ENCODE measurements around the gene KCNMB2.

KCNMB2 gene

GRCh38 chr3:178568911-178569310 lies 32.7 kb downstream of the KCNMB2 start:
- no peak for DNase-seq
- Histone ChIP-seq H3K36me3 (no peaks in the 10 kb centered on the region), H3K9me3 (no peaks in the 10 kb centered on the region), H3K4me1 (no peaks in the 10 kb centered on the region), H3K27me3 (peaks cover 3% of the 10 kb centered on the region; the same call in 1 of the 2 replicates), H3K4me3 (ENCODE audit: low read depth, low read length) (no peak overlapping the region)
- TF ChIP-seq CTCF (IDR thresholded peaks at IDR 0.05; ENCODE audit: low read depth, low read length) = no peak

GRCh38 chr3:178569826-178570225 lies 33.6 kb downstream of the KCNMB2 start:
- Histone ChIP-seq H3K4me3 (ENCODE audit: low read depth, low read length) (no peak overlapping the region), H3K4me1 (no peaks in the 10 kb centered on the region), H3K27me3 (peaks cover 3% of the 10 kb centered on the region; the same call in 1 of the 2 replicates), H3K9me3 (no peaks in the 10 kb centered on the region), H3K36me3 (no peaks in the 10 kb centered on the region)
- no peak for DNase-seq
- TF ChIP-seq CTCF (IDR thresholded peaks at IDR 0.05; ENCODE audit: low read depth, low read length) = no peak

- Histone ChIP-seq H3K4me1 (no peaks in the 10 kb centered on the region), H3K36me3 (no peaks in the 10 kb centered on the region), H3K9me3 (no peaks in the 10 kb centered on the region), H3K27me3 (0 out of 2 replicates have a peak, but pooled peaks cover 2% of the 10 kb centered on the region), H3K4me3 (ENCODE audit: low read depth, low read length) (no peak overlapping the region)
- DNase-seq = no peak
- TF ChIP-seq CTCF (IDR thresholded peaks at IDR 0.05; ENCODE audit: low read depth, low read length) = no peak
Measured at GRCh38 chr3:178583963-178584575, 47.8 kb downstream of the KCNMB2 start.

GRCh38 chr3:178584722-178585380 lies 48.6 kb downstream of the KCNMB2 start:
- Histone ChIP-seq H3K4me1 (no peaks in the 10 kb centered on the region), H3K9me3 (no peaks in the 10 kb centered on the region), H3K27me3 (0 out of 2 replicates have a peak, but pooled peaks cover 2% of the 10 kb centered on the region), H3K36me3 (no peaks in the 10 kb centered on the region), H3K4me3 (ENCODE audit: low read depth, low read length) (no peak overlapping the region)
- TF ChIP-seq CTCF (IDR thresholded peaks at IDR 0.05; ENCODE audit: low read depth, low read length) = no peak
- DNase-seq = no peak

- TF ChIP-seq CTCF (IDR thresholded peaks at IDR 0.05; ENCODE audit: low read depth, low read length) = no peak
- H3K27me3 ChIP-seq = 0 out of 2 replicates have a peak, but pooled peaks cover 2% of the 10 kb centered on the region
- no peaks in the 10 kb centered on the region for H3K4me1 ChIP-seq
- no peaks in the 10 kb centered on the region for H3K9me3 ChIP-seq
- DNase-seq = no peak
- H3K36me3 ChIP-seq = no peaks in the 10 kb centered on the region
- no peak overlapping the region for H3K4me3 ChIP-seq (ENCODE audit: low read depth, low read length)
Measured at GRCh38 chr3:178585454-178585853, 49.2 kb downstream of the KCNMB2 start.

- no peak for TF ChIP-seq CTCF (IDR thresholded peaks at IDR 0.05; ENCODE audit: low read depth, low read length)
- no peaks in the 10 kb centered on the region for H3K4me1 ChIP-seq
- no peak overlapping the region for H3K4me3 ChIP-seq (ENCODE audit: low read depth, low read length)
- H3K36me3 ChIP-seq = no peaks in the 10 kb centered on the region
- H3K9me3 ChIP-seq = no peaks in the 10 kb centered on the region
- no peak for DNase-seq
- 0 out of 2 replicates have a peak, but pooled peaks cover 2% of the 10 kb centered on the region for H3K27me3 ChIP-seq
Measured at GRCh38 chr3:178586076-178586475, 49.8 kb downstream of the KCNMB2 start.

Data from BE2C (cell line).